Fibroblast of mammary gland (primary cell): ENCODE results near the gene SULT2B1.

Experiments
- DNase-seq: peaks from one replicate; pipeline ENCODE4 v3.0.0-alpha.2; 2010; ENCODE audit warnings: low read depth
- H3K4me3 ChIP-seq: 2 replicates; pipeline ENCODE4 v1.5.1; 2011; ENCODE audit warnings: low read depth, mild to moderate bottlenecking, low read length, moderate library complexity; ENCODE audit not compliant: control insufficient read depth
- TF ChIP-seq, protein P1 (sequence below): conservative IDR thresholded peaks from 2 replicates; pipeline ENCODE4 v1.5.1; 2011; ENCODE audit warnings: low read depth, low read length, inconsistent platforms; ENCODE audit not compliant: control insufficient read depth, insufficient read depth

The SULT2B1 gene

DNA sequence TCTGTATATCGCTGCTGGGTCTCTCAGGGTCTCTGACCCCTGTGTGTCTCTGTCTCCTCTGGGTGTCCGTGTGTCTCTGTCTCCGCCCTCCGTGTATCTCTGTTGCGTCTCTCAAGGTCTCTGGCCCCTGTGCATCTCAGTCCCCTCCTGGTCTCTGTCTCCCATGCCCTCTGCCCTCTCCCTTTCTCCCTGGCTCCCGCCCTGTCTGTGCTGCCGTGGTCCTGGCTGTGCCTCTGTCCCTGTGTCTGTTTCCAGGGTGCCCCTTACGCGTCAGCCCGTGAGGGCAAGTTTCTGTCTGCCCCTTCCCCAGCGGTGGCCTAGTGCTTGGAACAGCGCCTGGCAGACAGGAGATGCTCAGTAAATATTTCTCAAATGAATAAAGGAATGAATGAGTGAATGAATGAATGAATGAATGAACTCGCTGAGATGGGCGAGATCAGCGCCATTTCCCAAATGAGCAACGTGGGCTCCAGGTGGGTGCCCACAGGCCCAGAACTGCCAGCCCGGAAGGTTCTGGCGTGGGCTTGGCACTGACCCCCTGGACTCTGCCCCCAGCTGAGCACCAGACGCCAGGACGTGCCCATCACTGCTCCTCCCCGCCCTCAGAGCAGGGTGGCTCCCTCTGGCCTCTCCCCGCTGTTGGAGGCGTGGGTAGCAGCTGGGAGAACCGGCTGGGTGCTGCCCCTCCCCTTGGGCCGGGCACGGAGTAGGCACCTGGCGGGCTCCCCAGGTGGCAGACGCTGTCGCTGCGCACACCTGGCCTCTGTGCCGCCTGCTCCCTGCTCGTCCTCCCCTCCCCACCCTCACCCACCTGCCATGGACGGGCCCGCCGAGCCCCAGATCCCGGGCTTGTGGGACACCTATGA lies at the start of gene SULT2B1:
TSS of gene SULT2B1 (plus strand) at position 736 of the 866 bp plus-strand sequence. CDS start at position 817, 81 bp downstream.
- no peak for DNase-seq
- TF ChIP-seq, protein P1, sequence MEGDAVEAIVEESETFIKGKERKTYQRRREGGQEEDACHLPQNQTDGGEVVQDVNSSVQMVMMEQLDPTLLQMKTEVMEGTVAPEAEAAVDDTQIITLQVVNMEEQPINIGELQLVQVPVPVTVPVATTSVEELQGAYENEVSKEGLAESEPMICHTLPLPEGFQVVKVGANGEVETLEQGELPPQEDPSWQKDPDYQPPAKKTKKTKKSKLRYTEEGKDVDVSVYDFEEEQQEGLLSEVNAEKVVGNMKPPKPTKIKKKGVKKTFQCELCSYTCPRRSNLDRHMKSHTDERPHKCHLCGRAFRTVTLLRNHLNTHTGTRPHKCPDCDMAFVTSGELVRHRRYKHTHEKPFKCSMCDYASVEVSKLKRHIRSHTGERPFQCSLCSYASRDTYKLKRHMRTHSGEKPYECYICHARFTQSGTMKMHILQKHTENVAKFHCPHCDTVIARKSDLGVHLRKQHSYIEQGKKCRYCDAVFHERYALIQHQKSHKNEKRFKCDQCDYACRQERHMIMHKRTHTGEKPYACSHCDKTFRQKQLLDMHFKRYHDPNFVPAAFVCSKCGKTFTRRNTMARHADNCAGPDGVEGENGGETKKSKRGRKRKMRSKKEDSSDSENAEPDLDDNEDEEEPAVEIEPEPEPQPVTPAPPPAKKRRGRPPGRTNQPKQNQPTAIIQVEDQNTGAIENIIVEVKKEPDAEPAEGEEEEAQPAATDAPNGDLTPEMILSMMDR, result no peak
- H3K4me3 ChIP-seq, result no peak within 1 kb of the TSS

DNA sequence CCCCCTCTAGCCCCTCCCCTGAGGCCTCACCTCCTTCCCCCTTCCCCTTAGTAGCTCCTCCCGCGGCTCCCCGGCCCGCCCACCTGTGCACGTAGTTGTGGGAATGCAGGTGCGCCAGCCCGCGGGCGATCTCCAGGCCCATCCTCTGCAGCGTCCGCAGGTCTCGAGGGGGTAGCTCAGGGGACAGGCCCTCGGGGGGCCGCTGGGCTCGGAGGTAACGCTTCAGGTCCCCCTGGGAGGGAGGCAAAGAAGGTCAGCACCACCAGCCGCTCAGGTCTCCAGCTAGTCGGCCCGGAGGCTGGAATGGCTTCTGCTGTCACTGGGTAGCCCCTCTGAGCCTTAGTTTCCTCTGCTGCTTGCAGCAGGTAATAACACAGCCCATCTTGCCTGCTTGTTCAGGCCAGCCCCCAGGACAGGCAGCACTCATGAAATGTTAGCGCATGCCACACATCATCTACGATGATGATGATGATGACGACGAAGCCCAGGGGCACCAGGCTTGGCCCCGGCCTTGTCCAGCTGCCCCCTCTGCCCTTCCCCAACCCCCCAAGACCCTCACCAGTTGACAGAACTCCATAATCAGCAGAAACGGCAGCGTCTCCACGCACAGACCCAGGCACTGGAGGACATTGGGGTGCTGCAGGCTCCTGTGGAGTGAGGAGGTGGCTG lies 49.5 kb upstream of the SULT2B1 start:
- no peak for DNase-seq
- no peak overlapping the region for H3K4me3 ChIP-seq

DNA sequence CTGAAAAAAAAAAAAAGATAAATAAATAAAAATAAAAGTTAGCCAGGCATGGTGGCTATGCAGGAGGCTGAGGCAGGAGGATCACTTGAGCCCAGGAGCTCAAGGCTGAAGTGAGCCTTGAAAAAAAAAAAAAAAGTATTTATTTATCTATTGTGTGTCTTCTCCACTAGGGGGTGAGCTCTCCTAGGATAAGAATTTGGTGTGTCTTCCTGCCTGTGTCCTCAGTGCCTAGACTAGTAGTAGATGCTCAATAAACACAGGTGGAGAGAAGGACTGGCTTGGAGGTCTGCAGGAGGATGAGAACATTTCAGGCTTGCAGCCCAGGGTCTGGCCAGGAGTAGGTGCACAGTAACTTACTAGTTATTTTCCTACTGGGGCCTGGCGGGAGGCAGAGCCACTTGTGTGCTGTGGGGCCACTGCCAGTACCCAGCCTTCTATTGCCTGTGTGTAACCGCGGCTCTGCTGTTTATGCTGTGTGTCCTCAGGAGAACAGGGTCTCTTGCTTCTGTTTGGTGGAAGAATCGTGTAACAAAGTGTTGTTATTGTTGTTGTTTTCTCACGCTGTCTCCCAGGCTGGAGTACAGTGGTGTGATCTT lies 45.7 kb upstream of the SULT2B1 start:
- peak; percentile 65 for DNase-seq
- TF ChIP-seq, protein P1, result peak; percentile 57
- H3K4me3 ChIP-seq, result no peak overlapping the region

More for the DNA sequence above, 49.5 kb upstream of the SULT2B1 start:
- TF ChIP-seq, protein P1, result no peak

DNA sequence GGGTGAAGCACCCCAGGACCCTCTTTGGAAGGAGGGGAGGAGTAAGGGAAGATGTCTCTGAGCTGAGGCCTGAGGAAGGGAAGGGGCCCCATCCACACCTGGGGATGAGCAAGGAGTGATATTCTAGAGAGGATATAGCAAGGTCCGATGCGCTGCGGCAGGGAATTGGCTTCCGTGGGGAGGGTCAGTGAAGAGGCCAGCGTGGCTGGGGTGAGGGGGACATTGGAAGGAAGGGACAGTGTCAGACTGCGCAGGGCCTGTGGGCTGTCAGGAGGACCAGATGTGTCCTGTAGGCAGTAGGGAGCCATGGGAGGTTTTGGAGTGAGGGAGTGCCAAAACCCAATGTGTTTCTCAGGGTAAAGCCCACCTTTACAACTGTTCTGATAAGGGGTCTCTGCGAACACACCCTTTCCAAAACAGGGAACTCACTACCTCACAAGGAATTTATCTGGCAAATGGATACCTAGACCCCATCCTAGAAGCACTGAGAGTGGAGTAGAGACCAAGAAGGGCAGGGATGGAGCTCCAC lies 44.0 kb upstream of the SULT2B1 start:
- TF ChIP-seq, protein P1, result no peak
- DNase-seq, result no peak
- H3K4me3 ChIP-seq, result no peak overlapping the region

DNA sequence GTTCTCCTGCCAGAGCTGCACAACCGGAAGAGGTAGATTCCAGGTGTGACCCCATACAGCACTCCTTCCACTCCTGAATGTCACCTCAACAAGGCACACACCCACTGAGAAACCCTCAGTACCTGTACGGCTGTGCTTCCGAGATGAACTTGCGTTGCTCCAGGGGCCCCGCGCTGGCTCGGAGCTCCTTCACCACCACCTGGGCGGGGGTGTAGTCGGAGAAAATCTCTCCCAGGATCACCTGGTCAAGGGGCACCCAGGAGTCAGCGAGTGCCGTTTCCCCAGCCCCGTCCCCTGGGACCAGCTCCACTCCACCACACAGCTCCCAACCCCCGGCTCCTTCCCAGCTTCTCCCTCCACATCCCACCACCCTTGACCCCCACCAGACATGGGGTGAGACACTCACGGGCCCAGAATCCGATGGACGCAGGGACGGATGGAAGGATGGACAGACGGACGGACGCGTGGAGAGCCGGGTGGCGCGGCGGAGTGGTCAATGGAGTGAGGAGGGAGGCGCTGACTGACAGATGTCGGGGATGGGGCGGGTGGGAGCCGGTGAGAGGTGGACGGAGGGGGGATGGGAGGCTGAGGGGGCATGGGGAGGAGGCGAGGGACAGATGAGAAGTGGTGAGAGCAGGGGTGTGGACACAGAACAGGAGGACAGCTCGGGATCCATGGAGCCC lies 43.1 kb upstream of the SULT2B1 start:
- H3K4me3 ChIP-seq, result no peak overlapping the region
- no peak for DNase-seq
- TF ChIP-seq, protein P1, result no peak
